ENCODE measurements around the gene HK2. TPM values are rescaled to one million over a fixed set of nuclear protein-coding genes. Genes with fewer than 3 reads are reported as not detected.
"Not testable (repeated sequence)": the region's sequence is repeated elsewhere in the genome, so short reads cannot be mapped to it uniquely, and the experiment has no call there.

Gene HK2
- 37.4 and 45.6 TPM in 2 replicates for total RNA-seq (2014; rRNA removed; shearing (Covaris generic); ENCODE audit: low replicate concordance)

DNA sequence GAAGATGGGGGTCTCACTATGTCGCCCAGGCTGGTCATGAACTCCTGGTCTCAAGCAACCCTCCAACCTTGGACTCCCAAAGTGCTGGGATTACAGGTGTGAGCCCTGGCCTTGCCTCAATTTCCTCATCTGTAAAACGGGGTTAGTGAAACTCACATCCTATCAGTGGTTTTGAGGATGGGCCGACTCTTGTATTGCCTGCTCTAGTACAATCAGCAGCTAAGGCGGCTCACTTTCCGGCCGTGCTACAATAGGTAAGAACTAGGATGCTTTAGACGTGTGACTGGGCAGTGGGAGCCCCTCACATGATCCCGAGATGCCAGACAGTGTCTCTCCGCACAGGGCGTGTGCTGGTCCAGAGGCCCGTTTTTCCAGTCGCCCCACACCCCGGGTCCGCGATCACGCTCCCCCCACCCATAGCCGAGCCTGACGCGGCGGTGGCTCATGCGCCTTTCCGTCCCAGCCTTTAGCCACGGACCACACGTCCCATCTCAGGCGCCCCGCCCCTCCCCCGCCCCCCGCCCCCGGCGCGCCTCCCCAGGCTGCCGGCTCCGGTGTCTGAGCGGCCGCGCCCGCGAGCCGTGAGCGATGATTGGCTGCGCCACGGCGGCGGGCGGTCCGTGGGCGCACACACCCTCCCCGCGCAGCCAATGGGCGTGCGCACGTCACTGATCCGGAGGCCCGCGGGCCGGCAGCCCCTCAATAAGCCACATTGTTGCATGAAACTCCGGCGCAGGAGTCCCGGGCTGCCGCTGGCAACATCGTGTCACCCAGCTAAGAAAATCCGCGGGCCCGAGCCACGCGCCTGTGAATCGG, at the start of gene HK2:
Gene HK2 (plus strand): TSS at position 710 of the 816 bp plus-strand sequence. CDS start 454 bp downstream, outside the sequence.
- in situ Hi-C loops (cut with HindIII; ENCODE audit: low pct_unique_long_range_greater_than_20kb, low sequenced_read_pairs) = no loop called here
- DNase-seq (ENCODE audit: low read depth) = peak; percentile 92

DNA sequence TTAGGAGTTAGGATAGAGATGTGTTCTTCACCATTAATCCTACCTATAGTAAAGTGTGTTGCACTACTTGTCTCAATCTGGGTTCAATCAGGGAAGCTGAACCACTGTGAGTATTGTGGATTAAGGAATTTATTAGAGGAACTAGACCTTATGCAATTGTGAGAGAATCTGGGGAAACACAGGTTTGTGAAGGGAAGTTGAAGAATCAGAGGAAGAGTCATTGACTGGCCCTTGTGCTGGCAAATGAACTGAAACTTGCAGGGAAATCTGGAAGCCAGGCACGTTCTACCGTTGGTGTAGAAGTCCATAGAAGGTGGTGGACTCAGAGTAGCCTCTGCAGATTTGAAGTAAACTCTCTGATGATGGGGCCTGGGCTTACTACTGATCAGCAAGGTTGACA, 44.7 kb upstream of the HK2 start:
- DNase-seq (ENCODE audit: low read depth) = no peak
- in situ Hi-C loops (cut with HindIII; ENCODE audit: low pct_unique_long_range_greater_than_20kb, low sequenced_read_pairs) = no loop called here

GRCh38 chr2:74792282-74792681, 41.6 kb upstream of the HK2 start:
- in situ Hi-C loops (cut with HindIII; ENCODE audit: low pct_unique_long_range_greater_than_20kb, low sequenced_read_pairs) = no loop called here
- DNase-seq (ENCODE audit: low read depth) = no peak

- in situ Hi-C loops (cut with HindIII; ENCODE audit: low pct_unique_long_range_greater_than_20kb, low sequenced_read_pairs) = not testable (repeated sequence)
Measured at GRCh38 chr2:74794878-74795277, 39.0 kb upstream of the HK2 start.

GRCh38 chr2:74806355-74806839, 27.5 kb upstream of the HK2 start:
- in situ Hi-C loops (cut with HindIII; ENCODE audit: low pct_unique_long_range_greater_than_20kb, low sequenced_read_pairs) = no loop called here
- no peak for DNase-seq (ENCODE audit: low read depth)

More at GRCh38 chr2:74794878-74795277, 39.0 kb upstream of the HK2 start:
- not testable (repeated sequence) for DNase-seq (ENCODE audit: low read depth)

DNA sequence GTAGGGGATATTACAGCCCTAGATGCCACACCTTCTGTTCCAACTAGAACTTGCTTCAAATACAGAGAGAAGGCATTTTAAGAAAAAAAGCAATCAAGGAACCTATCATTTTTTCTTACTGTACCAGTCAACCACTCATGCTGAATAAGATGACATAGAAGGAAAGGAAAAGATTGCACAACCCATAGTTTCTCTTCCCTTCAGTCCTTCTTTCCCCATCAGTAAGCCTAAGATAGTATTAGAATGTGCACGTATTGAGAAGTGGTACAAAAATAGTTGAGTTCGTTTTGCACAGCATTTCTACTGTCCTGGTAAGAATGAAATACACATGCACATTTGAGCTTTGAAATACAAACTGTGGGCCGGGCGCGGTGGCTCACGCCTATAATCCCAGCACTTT, 27.0 kb upstream of the HK2 start:
- in situ Hi-C loops (cut with HindIII; ENCODE audit: low pct_unique_long_range_greater_than_20kb, low sequenced_read_pairs) = no loop called here
- DNase-seq (ENCODE audit: low read depth) = no peak

GRCh38 chr2:74812787-74813590, 20.9 kb upstream of the HK2 start:
- no peak for DNase-seq (ENCODE audit: low read depth)
- in situ Hi-C loops (cut with HindIII; ENCODE audit: low pct_unique_long_range_greater_than_20kb, low sequenced_read_pairs) = no loop called here

- in situ Hi-C loops (cut with HindIII; ENCODE audit: low pct_unique_long_range_greater_than_20kb, low sequenced_read_pairs) = no loop called here
Measured at GRCh38 chr2:74814102-74814501, 19.8 kb upstream of the HK2 start.

DNA sequence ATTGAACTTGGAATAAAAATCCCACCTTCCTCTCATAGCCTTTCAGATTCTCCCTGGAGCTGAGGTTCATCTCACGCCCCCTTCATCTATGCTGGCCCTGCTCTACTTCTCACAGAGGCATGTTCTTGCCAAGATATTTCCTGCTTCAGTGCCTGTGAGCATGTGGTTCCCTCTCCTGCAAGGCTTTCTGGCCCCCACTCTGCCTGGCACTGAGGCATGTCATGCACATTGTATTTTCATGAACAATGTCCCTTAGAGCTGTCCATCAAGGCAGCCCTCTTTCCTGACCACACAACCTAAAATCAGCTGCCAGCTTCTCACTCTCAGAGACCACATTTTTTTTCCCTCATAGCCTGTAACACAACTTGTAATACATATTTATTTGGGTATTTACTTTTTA, 18.0 kb upstream of the HK2 start:
- in situ Hi-C loops (cut with HindIII; ENCODE audit: low pct_unique_long_range_greater_than_20kb, low sequenced_read_pairs) = no loop called here
- no peak for DNase-seq (ENCODE audit: low read depth)

More at GRCh38 chr2:74814102-74814501, 19.8 kb upstream of the HK2 start:
- no peak for DNase-seq (ENCODE audit: low read depth)

- peak; percentile 49 for DNase-seq (ENCODE audit: low read depth)
Measured at GRCh38 chr2:74816540-74817303, 17.2 kb upstream of the HK2 start.

GRCh38 chr2:74817304-74817675, 16.6 kb upstream of the HK2 start:
- no peak for DNase-seq (ENCODE audit: low read depth)
- in situ Hi-C loops (cut with HindIII; ENCODE audit: low pct_unique_long_range_greater_than_20kb, low sequenced_read_pairs) = no loop called here

More at GRCh38 chr2:74816540-74817303, 17.2 kb upstream of the HK2 start:
- in situ Hi-C loops (cut with HindIII; ENCODE audit: low pct_unique_long_range_greater_than_20kb, low sequenced_read_pairs) = no loop called here

DNA sequence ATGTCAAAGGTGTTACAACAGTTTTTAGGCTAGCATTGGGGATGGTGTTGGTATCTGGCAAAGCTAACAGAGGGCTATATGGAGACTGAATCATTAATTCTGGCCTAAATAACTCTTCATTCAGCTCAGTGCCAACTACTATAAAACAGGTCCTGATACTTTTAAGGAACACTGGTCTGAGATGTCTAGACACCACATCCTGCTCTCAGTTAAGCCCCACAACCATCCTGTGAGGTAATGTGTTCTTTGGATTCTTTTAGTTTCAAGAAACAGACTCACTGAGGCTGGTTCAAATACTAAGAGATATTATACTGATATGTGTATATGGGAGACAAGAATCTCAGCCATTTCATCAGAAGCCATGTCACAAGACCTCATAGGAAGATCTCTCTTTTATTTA, 14.2 kb upstream of the HK2 start:
- in situ Hi-C loops (cut with HindIII; ENCODE audit: low pct_unique_long_range_greater_than_20kb, low sequenced_read_pairs) = no loop called here

DNA sequence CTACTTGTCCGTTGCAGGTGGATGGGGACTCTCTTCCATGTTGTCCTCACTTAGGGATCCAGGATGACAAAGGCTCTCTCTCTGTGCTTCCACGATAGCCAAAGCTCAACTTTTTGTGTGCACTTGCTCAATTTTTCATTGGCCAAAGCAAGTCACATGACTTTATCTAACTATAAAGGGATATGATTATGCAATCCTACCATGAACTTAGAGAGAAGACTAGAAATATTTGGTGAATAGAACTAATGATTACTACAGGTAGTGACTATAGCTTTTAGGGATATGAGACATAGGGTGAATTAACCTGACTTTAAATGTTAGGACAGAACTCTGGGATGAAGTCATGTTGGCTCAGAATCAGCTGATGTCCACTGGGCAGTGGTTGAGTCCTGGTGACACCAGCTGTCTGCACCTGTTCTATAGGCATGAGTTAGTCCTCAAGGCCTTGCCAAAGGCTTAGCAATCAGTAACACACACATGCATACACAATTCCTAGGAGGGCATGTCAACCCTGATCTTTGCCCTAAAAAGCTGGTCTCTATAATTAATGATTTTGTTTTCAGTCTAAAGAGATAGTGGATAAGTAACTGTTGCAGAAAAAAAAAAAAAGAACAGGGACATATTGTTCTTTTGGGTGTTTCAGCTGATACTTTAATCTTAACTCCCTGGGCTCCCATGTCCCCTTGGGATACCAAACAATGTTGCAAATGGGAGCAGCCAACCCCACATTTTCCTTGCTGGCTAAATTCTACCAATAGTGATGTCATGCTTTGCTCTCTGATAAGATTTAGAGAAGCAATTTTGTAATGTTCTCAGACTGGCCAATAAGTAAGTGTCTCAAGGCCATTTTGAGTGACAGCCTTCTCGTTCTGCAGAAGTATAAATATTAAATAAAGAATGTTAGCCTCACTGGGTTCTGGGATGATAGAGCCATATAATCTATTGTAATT, 12.5 kb upstream of the HK2 start:
- in situ Hi-C loops (cut with HindIII; ENCODE audit: low pct_unique_long_range_greater_than_20kb, low sequenced_read_pairs) = no loop called here

More for the DNA sequence above, 14.2 kb upstream of the HK2 start:
- no peak for DNase-seq (ENCODE audit: low read depth)

DNA sequence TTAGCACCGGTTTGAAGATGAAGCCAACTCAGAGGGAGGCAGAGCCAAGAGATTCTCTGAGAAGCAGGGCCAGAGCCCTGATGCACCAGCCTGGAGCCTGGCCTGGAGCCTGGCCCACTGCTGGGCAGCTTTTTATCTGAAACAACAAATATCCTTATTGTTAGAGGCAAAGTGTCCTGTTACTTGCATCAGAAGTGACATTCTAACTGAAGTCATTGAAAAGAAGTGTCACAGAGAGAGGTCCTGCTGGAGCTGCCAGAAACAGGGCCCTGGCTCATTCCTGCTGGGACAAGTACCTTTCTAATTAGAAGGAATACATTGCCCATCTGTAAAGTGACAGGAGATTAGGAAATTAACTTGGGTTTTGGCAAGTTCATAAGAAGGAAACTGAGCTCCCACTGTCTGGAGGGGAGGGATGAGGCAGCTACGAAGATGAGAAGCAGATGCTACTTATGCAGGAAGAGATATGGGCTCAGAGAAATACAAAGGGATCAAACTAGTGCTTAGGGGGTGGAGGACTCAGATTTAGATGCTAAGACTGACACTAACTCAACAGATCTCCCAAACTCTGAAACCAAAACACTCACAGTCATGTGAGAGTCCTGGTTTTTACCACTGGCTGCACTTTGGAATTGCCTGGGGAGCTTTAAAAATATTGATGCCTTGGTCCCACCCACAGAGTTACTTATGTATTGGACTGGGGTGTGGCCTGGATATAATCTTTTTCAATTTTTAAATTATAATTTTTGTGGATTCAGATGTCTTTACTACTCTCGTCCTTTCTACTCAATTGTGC, 11.0 kb upstream of the HK2 start:
- DNase-seq (ENCODE audit: low read depth) = no peak
- in situ Hi-C loops (cut with HindIII; ENCODE audit: low pct_unique_long_range_greater_than_20kb, low sequenced_read_pairs) = no loop called here

More for the DNA sequence above, 12.5 kb upstream of the HK2 start:
- no peak for DNase-seq (ENCODE audit: low read depth)

DNA sequence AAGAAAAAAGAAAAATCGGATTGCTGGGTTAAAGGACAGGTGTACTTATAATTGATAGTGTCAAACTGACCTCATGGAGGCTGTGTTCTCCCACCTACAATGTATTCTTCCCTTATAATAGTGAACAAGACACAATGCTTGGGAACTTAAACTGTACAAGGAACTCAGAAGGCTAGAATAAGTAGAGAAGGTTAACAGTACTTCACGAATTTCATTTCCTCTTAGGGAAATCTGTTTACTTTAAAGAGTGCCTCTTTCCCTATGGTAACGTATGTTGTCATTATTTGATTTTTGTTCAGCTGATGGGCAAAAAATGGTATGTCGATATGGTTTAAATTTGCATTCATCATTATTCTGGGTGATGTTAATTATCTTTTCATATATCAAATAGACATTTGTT, 9.2 kb upstream of the HK2 start:
- in situ Hi-C loops (cut with HindIII; ENCODE audit: low pct_unique_long_range_greater_than_20kb, low sequenced_read_pairs) = no loop called here

DNA sequence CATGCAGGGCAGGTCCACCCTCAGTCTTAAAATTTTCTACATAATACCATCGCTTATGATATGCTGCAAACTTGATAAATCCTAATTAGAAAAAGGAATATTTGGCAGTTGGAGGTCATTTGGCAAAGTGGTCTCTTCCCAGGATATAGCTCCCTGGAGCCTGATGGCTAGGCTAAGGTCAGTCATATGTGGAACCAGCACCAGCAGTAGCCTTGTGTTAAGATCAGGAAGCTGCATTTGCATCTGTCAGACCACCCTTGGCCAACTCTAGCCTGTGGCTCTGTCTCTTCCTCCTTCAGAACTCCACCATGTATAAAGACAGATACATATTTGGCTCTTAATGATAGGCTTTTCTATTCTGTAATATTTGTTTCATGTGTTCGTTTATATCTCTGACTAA, 5.4 kb upstream of the HK2 start:
- DNase-seq (ENCODE audit: low read depth) = no peak
- in situ Hi-C loops (cut with HindIII; ENCODE audit: low pct_unique_long_range_greater_than_20kb, low sequenced_read_pairs) = no loop called here

More for the DNA sequence above, 9.2 kb upstream of the HK2 start:
- DNase-seq (ENCODE audit: low read depth) = no peak
